Stimulated activated CD8-positive, alpha-beta memory T cell treated with anti-CD3 and anti-CD28 coated beads, Interleukin-4, amount 100 ng/mL, for 4 hours (primary cell): ENCODE measurements around the gene PCSK2.

ENCODE experiments used
- DNase-seq, 2 donors: peaks; one replicate each; pipeline ENCODE4 v3.0.0-alpha.2; 2020; ENCODE audit warnings: low read depth in 2 of 2, low spot score in 1 of 2

The PCSK2 gene

GRCh38 chr20:17327185-17328148 lies 100.6 kb downstream of the PCSK2 start:
- DNase-seq = no peak

- no peak for DNase-seq
Measured at GRCh38 chr20:17334932-17335331, 108.1 kb downstream of the PCSK2 start.

GRCh38 chr20:17339000-17339399 lies 112.2 kb downstream of the PCSK2 start:
- no peak for DNase-seq

DNA sequence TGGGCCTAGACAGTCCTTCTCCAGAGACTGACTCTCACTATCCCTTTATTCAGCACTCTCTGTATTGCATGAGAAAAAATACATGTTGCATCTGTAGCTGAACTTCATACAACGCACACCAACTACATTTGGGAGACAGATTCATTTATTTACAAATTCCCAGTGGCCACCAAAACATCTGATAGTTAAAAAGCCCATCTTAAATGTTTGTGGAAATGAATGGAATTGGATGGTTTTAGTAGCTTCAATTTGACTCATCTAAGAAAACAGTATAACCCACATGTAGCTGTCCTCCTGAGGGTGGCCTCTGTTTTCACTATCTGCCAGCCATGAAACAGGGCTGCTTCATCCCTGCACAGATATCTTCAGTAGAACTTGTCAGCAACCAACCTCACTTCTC lies 116.3 kb downstream of the PCSK2 start:
- no peak for DNase-seq

DNA sequence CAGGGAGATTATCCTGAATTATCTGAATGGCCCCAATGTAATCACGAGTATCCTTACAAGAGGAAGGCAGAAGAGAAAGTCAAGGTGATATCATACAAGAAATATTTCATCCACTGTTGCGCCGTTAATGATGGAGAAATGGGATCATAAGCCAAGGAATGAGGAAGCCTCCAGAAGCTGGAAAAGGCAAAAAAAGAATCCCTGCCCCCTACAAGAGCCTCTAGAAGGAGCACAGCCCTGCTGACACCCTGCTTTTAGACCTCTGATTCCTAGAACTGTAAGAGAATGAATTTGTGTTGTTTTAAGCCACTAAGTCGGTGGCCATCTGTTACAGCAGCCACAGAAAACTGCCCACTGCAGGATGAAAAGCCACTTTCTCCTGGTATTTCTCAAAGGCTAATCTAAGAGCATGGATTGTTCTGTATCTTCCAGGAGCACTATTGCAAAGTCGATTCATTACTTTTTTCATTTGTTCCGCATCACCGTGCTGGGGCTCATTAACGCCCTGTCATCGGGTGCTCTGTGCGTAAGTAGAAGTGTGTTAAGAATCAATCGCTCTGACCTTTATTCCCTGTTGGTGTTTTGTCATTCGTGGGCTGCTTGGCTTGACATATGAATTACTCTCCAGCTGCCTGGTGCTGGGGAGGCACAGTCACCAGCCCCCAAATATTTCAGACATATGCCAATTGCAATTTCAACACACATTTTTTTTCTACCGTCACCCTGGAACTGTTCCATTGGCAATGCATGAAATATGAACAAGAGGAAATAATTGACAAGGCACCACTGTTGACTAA lies 117.0 kb downstream of the PCSK2 start:
- DNase-seq = no peak

- DNase-seq = no peak
Measured at GRCh38 chr20:17344790-17345189, 118.0 kb downstream of the PCSK2 start.

GRCh38 chr20:17345321-17345720 lies 118.5 kb downstream of the PCSK2 start:
- DNase-seq = no peak

GRCh38 chr20:17350321-17350720 lies 123.5 kb downstream of the PCSK2 start:
- no peak for DNase-seq

GRCh38 chr20:17357238-17357637 lies 130.4 kb downstream of the PCSK2 start:
- no peak for DNase-seq

GRCh38 chr20:17358854-17359253 lies 132.0 kb downstream of the PCSK2 start:
- DNase-seq = no peak

- no peak for DNase-seq
Measured at GRCh38 chr20:17364681-17365080, 137.8 kb downstream of the PCSK2 start.

DNA sequence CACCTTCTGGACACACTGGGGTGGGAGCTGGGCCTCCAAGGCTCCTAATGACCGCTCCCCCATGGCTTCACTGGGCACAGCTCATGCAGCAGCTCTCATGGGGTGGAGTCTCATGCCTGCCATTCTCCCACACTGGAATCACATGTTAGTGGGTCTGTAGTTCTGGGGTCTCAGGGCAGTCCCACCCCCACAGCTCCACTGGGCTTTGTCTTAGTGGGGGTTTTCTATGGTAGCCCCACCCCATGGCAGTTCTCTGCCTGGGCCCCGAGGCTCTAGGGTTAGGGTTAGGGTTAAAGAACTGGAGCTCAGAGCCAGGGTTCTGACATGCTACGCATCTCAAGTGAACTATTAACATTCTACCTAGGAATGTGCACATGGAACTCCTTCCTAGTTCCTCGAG lies 139.0 kb downstream of the PCSK2 start:
- no peak for DNase-seq

DNA sequence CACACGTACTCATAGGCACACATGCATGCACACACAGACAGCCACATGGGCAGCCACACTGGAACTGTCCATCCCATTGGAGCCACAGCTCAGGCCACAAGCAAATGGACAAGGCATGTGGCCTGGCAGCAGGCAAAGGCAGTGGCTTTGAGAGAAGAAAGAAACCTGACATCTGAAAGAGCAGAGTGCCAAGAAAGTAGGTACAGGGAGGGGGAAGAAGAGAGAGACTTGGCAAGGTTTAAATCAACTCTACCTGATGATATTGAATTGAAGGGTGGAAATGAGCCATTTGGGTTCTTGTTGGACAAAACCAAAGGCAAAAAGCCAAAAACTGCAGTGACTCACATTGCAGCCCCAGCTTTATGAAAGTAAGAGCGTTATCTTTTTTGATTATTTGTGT lies 142.7 kb downstream of the PCSK2 start:
- no peak for DNase-seq

DNA sequence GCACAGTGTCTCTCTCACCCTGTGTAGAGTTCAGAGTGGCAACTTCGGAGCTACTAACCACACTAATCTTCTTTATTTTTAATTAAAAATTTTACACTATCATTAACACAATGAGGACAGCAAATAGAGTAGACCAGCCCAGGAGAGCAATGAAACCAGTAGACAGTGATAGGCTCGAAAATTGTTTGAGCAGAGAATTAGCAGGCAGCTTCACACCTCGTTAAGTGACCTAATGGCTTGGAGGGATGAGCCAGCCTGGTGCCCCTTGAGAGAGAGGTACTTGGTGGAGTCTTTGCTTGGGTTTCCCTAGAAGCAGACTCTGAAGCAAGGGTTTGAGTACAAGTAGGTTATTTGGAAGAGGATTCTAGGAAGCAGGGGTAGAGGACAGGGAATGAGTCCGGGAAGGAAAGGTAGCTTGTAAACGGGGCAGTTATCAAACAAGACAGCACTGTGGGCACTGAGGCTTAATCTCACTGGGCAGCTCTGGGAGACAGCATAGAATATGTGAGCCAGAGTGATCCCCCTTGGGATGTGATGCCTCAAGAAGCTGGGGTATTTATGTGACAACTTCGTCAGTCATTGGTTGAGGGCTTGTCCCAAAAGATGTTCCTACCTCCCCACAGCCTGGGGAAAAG lies 146.1 kb downstream of the PCSK2 start:
- DNase-seq = no peak

- no peak for DNase-seq
Measured at GRCh38 chr20:17374086-17374485, 147.2 kb downstream of the PCSK2 start.

- DNase-seq = no peak
Measured at GRCh38 chr20:17376031-17376430, 149.2 kb downstream of the PCSK2 start.

- DNase-seq = no peak
Measured at GRCh38 chr20:17377231-17377630, 150.4 kb downstream of the PCSK2 start.

DNA sequence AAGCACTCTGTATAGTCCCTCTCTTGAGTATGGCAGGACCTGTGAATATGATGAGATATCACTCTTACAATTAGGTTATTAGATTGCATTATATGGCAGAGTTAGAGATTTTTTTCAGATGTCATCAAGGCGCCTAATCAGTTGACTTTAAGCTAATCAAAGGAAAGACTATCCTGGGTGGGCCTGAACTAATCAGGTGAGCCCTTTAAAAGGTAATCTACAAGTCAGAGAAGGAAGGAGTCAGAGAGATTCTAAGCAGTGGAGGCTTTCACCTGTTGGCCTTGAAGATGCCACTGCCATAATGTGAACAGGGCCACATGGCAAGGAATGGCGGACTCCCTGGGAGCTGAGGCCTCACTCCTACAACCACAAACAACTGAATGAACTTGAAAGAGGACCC lies 152.8 kb downstream of the PCSK2 start:
- no peak for DNase-seq

DNA sequence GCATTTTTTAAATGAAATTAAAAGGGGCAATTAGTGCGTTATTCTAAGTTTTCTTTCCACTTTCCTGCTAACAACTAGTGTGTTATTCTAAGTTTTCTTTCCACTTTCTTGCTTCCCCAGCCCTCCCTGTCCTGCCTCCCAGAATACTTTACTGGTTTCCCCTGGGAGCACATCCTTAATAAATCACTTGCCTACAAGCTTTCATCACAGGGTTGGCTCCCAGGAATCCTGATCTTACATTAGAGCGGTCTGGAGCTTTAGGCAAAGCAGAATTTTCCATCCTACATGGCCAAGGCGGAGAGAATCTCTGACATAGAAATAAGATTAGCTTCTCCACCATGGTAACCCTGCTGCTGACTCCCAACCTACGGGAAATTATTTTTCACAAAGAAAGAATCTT lies 154.0 kb downstream of the PCSK2 start:
- no peak for DNase-seq

DNA sequence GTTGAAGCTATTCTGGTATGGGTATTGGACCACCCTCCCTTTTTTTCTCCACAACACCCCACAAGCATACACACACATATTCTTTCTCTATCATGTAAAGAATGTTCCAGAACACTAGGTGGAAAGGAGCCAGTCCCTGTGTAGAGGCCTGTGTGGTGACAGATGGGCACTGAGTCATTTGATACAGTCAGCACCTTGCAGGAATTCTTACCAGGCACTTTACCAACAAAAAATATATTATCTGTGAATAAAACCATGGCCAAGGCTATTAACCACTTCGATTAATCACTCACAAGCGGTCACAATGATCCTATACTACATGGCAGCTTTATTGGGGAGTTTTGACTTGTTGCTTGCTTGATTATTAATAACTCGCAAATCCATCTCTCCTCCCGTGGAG lies 154.9 kb downstream of the PCSK2 start:
- no peak for DNase-seq

- DNase-seq = no peak
Measured at GRCh38 chr20:17385798-17386197, 159.0 kb downstream of the PCSK2 start.

GRCh38 chr20:17390655-17391054 lies 163.8 kb downstream of the PCSK2 start:
- no peak for DNase-seq
